Measurements from ENCODE around the gene MTA3. TPM values are rescaled to one million over a fixed set of nuclear protein-coding genes. Genes with fewer than 3 reads are reported as not detected.

Gene MTA3
- total RNA-seq, 1 donor from 2014 or later: 23.5 TPM

DNA sequence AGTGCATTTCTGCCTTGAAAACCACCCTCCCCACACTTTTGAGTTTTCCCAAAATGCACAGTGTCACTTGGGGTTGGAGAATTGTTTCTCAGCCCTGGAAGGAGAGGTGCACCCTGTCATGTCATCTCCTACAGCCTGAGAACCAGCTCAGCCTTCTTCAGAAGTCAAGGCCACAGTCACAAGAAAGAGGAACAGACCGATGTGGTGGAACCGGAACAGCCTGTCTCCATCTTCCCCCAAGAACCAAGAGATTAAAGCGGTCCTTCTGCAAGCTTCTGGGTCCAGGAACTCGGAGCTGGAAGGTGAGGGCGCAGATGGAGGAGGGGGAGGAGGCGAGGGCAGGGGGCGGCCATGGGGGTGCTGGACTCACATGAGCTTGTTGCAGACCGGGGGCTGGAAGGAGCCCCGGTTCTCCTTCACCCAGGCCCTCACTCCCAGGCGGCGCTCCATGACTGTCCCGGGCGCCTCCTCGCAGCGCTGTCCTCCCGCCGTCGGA is 223.7 kb downstream of the MTA3 start:
- DNase-seq (no peak), ATAC-seq (peak; percentile 75)
- Histone ChIP-seq H3K27me3 (ENCODE audit: low read depth) (no peaks in the 10 kb centered on the region), H3K9me3 (no peaks in the 10 kb centered on the region), H3K4me1 (peaks cover 6% of the 10 kb centered on the region), H3K27ac (peak overlapping the region; percentile 81), H3K36me3 (no peaks in the 10 kb centered on the region), H3K4me3 (peak overlapping the region; percentile 68)
- intact Hi-C loops (cut with DNase I): no loop called here
- TF ChIP-seq CTCF (IDR thresholded peaks at IDR 0.05): no peak

DNA sequence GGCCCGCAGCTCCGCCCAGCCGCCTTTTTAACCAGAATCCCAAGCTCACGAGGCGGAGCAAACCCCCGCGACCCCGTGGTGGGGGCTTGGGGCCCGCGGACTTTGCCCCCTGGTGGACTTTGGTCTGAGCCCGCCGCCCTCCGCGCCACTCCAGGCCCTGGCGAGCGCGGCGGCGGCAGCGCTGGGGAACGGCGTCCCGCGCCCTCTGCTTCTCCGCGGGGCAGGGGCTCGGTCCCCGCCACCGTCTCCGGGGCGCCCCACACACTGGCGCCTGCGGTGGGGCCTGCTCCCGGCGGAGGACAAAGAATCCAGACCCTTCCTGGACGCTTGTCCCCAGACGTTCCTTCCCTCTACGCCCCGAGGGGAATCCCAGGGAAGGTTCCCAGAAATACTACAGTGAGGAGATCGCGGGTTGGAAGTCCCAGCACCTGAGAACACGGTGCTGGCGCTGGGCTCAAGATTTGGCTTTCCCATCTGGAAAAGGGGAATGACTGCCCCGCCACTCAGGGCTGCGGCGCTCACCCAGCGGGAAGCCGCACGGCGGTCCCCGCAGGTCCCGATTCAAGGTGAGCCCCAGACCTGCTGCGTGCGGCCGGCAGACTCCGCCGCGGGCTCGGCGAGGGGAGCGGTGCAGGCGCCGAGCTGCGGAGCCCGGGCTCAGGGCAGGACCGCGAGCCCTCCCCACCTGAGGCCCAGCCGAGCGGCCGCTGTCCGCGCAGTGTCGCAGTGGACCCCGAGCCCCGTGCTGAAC is 224.3 kb downstream of the MTA3 start, which contains the start of gene HAAO:
HAAO (minus strand) TSS at position 1 of the 751 bp plus-strand sequence. CDS start 47 bp downstream, outside the sequence.
- Histone ChIP-seq H3K4me1 (peaks cover 6% of the 10 kb centered on the region), H3K27ac (peak within 1 kb of the TSS; percentile 81), H3K36me3 (no peaks in the 10 kb centered on the region), H3K4me3 (peak within 1 kb of the TSS; percentile 68), H3K27me3 (ENCODE audit: low read depth) (no peaks in the 10 kb centered on the region), H3K9me3 (no peaks in the 10 kb centered on the region)
- intact Hi-C loops (cut with DNase I): no loop called here
- ATAC-seq (peak; percentile 80 to 81), DNase-seq (peak; percentile 65)
- TF ChIP-seq CTCF (IDR thresholded peaks at IDR 0.05): peak; percentile 35

- Histone ChIP-seq H3K27ac (peak overlapping the region; percentile 81), H3K4me1 (peaks cover 6% of the 10 kb centered on the region), H3K9me3 (no peaks in the 10 kb centered on the region), H3K27me3 (ENCODE audit: low read depth) (no peaks in the 10 kb centered on the region), H3K4me3 (peak overlapping the region; percentile 68), H3K36me3 (no peaks in the 10 kb centered on the region)
- TF ChIP-seq CTCF (IDR thresholded peaks at IDR 0.05): no peak
- ATAC-seq (no peak), DNase-seq (no peak)
- intact Hi-C loops (cut with DNase I): no loop called here
These were observed 225.2 kb downstream of the MTA3 start for GRCh38 chr2:42793334-42794270.

DNA sequence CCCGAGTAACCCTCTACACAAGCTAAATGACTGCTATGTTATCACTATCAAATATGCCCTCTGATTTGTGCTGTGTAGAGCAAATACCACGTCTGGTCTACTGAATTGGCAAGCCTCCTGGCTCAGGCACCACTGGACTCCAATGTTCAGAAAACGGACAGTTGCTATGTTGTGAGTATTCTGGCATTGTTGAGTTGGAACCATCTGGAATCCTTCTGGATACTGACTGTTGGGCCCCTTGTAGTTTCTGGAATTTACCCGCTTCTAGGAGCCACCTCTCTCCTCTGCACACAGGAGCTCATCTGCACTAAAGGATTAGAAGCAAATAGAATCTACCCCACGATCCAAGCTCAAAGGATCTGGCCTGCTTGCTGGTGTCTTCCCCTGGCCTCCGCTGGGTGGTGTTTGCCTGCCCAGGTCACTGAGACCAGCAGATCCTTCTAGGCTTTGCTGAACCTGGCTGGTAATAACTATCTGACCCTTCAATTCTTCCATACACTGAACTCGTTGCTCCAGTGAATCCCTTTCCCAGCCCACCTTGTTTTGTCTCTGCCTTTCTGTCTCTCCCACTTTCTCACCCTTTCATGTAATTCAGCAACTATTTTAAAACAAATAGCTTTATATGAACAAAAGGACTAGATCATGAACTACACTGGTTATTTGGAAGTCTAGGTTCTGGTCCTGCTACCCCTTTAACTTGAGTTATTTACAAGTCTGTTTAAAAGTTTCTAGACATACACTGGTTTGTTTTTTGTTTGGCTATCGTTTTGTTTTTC is 226.0 kb downstream of the MTA3 start:
- H3K27me3 ChIP-seq (ENCODE audit: low read depth): no peaks in the 10 kb centered on the region
- DNase-seq (no peak), ATAC-seq (no peak)
- H3K36me3 ChIP-seq: no peaks in the 10 kb centered on the region
- peaks cover 6% of the 10 kb centered on the region for H3K4me1 ChIP-seq
- no peak overlapping the region for H3K4me3 ChIP-seq
- no peak for TF ChIP-seq CTCF (IDR thresholded peaks at IDR 0.05)
- no peak overlapping the region for H3K27ac ChIP-seq
- intact Hi-C loops (cut with DNase I): no loop called here
- H3K9me3 ChIP-seq: no peaks in the 10 kb centered on the region

- intact Hi-C loops (cut with DNase I): no loop called here
These were observed 226.8 kb downstream of the MTA3 start for GRCh38 chr2:42795275-42795674.

More at GRCh38 chr2:42795275-42795674, 226.8 kb downstream of the MTA3 start:
- Histone ChIP-seq H3K4me1 (peaks cover 6% of the 10 kb centered on the region), H3K27ac (no peak overlapping the region), H3K27me3 (ENCODE audit: low read depth) (no peaks in the 10 kb centered on the region), H3K4me3 (no peak overlapping the region), H3K9me3 (no peaks in the 10 kb centered on the region), H3K36me3 (no peaks in the 10 kb centered on the region)
- no peak for TF ChIP-seq CTCF (IDR thresholded peaks at IDR 0.05)
- ATAC-seq (no peak), DNase-seq (no peak)

Data from lower lobe of right lung (tissue), 2 donors.